ENCODE data around the gene NISCH.

DNA sequence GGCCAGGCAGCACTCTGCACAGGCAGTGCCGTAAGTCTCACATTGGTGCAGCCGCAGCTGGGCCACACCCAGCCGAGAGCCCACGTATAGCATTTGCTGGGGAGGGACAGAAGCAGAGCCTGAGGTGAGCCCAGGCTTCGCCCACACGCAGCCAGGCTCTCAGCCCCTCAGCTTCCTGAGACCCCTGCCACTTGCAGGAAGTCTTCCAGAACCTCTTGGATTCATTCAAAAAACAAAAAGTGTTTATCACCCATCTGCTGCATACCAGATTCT is 17.4 kb upstream of the NISCH start:
- TF ChIP-seq, protein P1, sequence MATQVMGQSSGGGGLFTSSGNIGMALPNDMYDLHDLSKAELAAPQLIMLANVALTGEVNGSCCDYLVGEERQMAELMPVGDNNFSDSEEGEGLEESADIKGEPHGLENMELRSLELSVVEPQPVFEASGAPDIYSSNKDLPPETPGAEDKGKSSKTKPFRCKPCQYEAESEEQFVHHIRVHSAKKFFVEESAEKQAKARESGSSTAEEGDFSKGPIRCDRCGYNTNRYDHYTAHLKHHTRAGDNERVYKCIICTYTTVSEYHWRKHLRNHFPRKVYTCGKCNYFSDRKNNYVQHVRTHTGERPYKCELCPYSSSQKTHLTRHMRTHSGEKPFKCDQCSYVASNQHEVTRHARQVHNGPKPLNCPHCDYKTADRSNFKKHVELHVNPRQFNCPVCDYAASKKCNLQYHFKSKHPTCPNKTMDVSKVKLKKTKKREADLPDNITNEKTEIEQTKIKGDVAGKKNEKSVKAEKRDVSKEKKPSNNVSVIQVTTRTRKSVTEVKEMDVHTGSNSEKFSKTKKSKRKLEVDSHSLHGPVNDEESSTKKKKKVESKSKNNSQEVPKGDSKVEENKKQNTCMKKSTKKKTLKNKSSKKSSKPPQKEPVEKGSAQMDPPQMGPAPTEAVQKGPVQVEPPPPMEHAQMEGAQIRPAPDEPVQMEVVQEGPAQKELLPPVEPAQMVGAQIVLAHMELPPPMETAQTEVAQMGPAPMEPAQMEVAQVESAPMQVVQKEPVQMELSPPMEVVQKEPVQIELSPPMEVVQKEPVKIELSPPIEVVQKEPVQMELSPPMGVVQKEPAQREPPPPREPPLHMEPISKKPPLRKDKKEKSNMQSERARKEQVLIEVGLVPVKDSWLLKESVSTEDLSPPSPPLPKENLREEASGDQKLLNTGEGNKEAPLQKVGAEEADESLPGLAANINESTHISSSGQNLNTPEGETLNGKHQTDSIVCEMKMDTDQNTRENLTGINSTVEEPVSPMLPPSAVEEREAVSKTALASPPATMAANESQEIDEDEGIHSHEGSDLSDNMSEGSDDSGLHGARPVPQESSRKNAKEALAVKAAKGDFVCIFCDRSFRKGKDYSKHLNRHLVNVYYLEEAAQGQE (IDR thresholded peaks at IDR 0.05; ENCODE audit: insufficient replicate concordance, low read depth), result no peak
- TF ChIP-seq, protein P2, sequence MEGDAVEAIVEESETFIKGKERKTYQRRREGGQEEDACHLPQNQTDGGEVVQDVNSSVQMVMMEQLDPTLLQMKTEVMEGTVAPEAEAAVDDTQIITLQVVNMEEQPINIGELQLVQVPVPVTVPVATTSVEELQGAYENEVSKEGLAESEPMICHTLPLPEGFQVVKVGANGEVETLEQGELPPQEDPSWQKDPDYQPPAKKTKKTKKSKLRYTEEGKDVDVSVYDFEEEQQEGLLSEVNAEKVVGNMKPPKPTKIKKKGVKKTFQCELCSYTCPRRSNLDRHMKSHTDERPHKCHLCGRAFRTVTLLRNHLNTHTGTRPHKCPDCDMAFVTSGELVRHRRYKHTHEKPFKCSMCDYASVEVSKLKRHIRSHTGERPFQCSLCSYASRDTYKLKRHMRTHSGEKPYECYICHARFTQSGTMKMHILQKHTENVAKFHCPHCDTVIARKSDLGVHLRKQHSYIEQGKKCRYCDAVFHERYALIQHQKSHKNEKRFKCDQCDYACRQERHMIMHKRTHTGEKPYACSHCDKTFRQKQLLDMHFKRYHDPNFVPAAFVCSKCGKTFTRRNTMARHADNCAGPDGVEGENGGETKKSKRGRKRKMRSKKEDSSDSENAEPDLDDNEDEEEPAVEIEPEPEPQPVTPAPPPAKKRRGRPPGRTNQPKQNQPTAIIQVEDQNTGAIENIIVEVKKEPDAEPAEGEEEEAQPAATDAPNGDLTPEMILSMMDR (IDR thresholded peaks at IDR 0.05; ENCODE audit: insufficient read depth, low read length), result no peak
- TF ChIP-seq POLR2AphosphoS5 (IDR thresholded peaks at IDR 0.05; ENCODE audit: low read depth), result no peak
- TF ChIP-seq GABPA (IDR thresholded peaks at IDR 0.05; ENCODE audit: low read depth), result no peak
- TF ChIP-seq SPI1 (IDR thresholded peaks at IDR 0.05; ENCODE audit: borderline replicate concordance, low read depth), result no peak

All from HL-60 (cell line).